ENCODE measurements around the gene COL2A1.

Gene COL2A1

GRCh38 chr12:48018618-48018995 lies 14.3 kb upstream of the COL2A1 start:
- Histone ChIP-seq H3K23ac (ENCODE audit: low read length in 2 of 2) (no peak overlapping the region), H2BK120ac (ENCODE audit: low read depth, low read length) (no peak overlapping the region)

GRCh38 chr12:48017921-48018617 lies 13.8 kb upstream of the COL2A1 start:
- Histone ChIP-seq H3K27ac (ENCODE audit: low read length, poor library complexity, severe bottlenecking) (no peak overlapping the region), H3K79me1 (replicated peaks; ENCODE audit: low read length, poor library complexity, severe bottlenecking) (no peaks in the 10 kb centered on the region), H3K4me3 (ENCODE audit: insufficient read depth in 1 of 2, low read depth in 1 of 2, low read length in 2 of 2) (no peak overlapping the region), H3K23ac (ENCODE audit: low read length in 2 of 2) (no peak overlapping the region), H2BK120ac (ENCODE audit: low read depth, low read length) (no peak overlapping the region), H2AFZ (ENCODE audit: low read depth, low read length) (no peak overlapping the region), H4K91ac (ENCODE audit: low read length) (no peak overlapping the region), H3K4ac (ENCODE audit: low read depth in 1 of 2, low read length in 2 of 2) (no peak overlapping the region), H3K14ac (ENCODE audit: low read length in 2 of 2) (no peak overlapping the region), H4K8ac (ENCODE audit: low read length) (no peak overlapping the region), H2BK5ac (ENCODE audit: low read depth, low read length, poor library complexity, severe bottlenecking) (no peak overlapping the region), H2AK5ac (ENCODE audit: low read length, severe bottlenecking) (no peak overlapping the region), H3K36me3 (ENCODE audit: control insufficient read depth in 1 of 2, insufficient read depth in 2 of 2, low read depth in 1 of 2, low read length in 2 of 2) (no peaks in the 10 kb centered on the region), H3K27me3 (ENCODE audit: control insufficient read depth in 1 of 2, insufficient read depth in 1 of 2, low read length in 2 of 2) (peaks cover 65 to 93% of the 10 kb centered on the region in 2 experiments), H3K4me2 (ENCODE audit: low read length, poor library complexity, severe bottlenecking) (no peak overlapping the region), H2BK15ac (ENCODE audit: low read depth, poor library complexity, severe bottlenecking) (no peak overlapping the region), H3K18ac (ENCODE audit: low read depth in 1 of 2, low read length in 2 of 2) (no peak overlapping the region), H2BK12ac (ENCODE audit: low read length in 2 of 2) (no peak overlapping the region), H3K9me3 (ENCODE audit: control insufficient read depth, low read length) (no peaks in the 10 kb centered on the region), H3K4me1 (ENCODE audit: control insufficient read depth, insufficient read depth, low read depth, low read length) (peaks cover 11% of the 10 kb centered on the region), H3K9ac (ENCODE audit: low read length) (no peak overlapping the region)
- WGBS, result 73% methylated on average over 4 of the region's 4 CpGs
- DNase-seq, result no peak

More at GRCh38 chr12:48018618-48018995, 14.3 kb upstream of the COL2A1 start:
- no peak overlapping the region for H2AFZ ChIP-seq (ENCODE audit: low read depth, low read length)
- no peak for DNase-seq
- no peaks in the 10 kb centered on the region for H3K79me1 ChIP-seq (replicated peaks; ENCODE audit: low read length, poor library complexity, severe bottlenecking)
- WGBS, result 68% methylated on average over 4 of the region's 4 CpGs
- no peak overlapping the region for H3K18ac ChIP-seq (ENCODE audit: low read depth in 1 of 2, low read length in 2 of 2)
- no peak overlapping the region for H3K14ac ChIP-seq (ENCODE audit: low read length in 2 of 2)
- H3K9me3 ChIP-seq (ENCODE audit: control insufficient read depth, low read length), result no peaks in the 10 kb centered on the region
- H2BK15ac ChIP-seq (ENCODE audit: low read depth, poor library complexity, severe bottlenecking), result no peak overlapping the region
- H4K8ac ChIP-seq (ENCODE audit: low read length), result no peak overlapping the region
- H3K36me3 ChIP-seq (ENCODE audit: control insufficient read depth in 1 of 2, insufficient read depth in 2 of 2, low read depth in 1 of 2, low read length in 2 of 2), result no peaks in the 10 kb centered on the region
- H3K27ac ChIP-seq (ENCODE audit: low read length, poor library complexity, severe bottlenecking), result no peak overlapping the region
- H3K4me3 ChIP-seq (ENCODE audit: insufficient read depth in 1 of 2, low read depth in 1 of 2, low read length in 2 of 2), result no peak overlapping the region
- no peak overlapping the region for H2BK12ac ChIP-seq (ENCODE audit: low read length in 2 of 2)
- H2BK5ac ChIP-seq (ENCODE audit: low read depth, low read length, poor library complexity, severe bottlenecking), result no peak overlapping the region
- H4K91ac ChIP-seq (ENCODE audit: low read length), result no peak overlapping the region
- H2AK5ac ChIP-seq (ENCODE audit: low read length, severe bottlenecking), result no peak overlapping the region
- no peak overlapping the region for H3K4me2 ChIP-seq (ENCODE audit: low read length, poor library complexity, severe bottlenecking)
- H3K9ac ChIP-seq (ENCODE audit: low read length), result no peak overlapping the region
- peaks cover 65 to 93% of the 10 kb centered on the region in 2 experiments for H3K27me3 ChIP-seq (ENCODE audit: control insufficient read depth in 1 of 2, insufficient read depth in 1 of 2, low read length in 2 of 2)
- H3K4me1 ChIP-seq (ENCODE audit: control insufficient read depth, insufficient read depth, low read depth, low read length), result peaks cover 11% of the 10 kb centered on the region
- H3K4ac ChIP-seq (ENCODE audit: low read depth in 1 of 2, low read length in 2 of 2), result no peak overlapping the region

GRCh38 chr12:48017496-48017895 lies 13.2 kb upstream of the COL2A1 start:
- Histone ChIP-seq H2BK15ac (ENCODE audit: low read depth, poor library complexity, severe bottlenecking) (no peak overlapping the region), H2AK5ac (ENCODE audit: low read length, severe bottlenecking) (no peak overlapping the region), H3K79me1 (replicated peaks; ENCODE audit: low read length, poor library complexity, severe bottlenecking) (no peaks in the 10 kb centered on the region), H2AFZ (ENCODE audit: low read depth, low read length) (no peak overlapping the region), H3K4ac (ENCODE audit: low read depth in 1 of 2, low read length in 2 of 2) (no peak overlapping the region), H4K91ac (ENCODE audit: low read length) (no peak overlapping the region), H3K27me3 (ENCODE audit: control insufficient read depth in 1 of 2, insufficient read depth in 1 of 2, low read length in 2 of 2) (peaks cover 62 to 93% of the 10 kb centered on the region in 2 experiments), H3K4me1 (ENCODE audit: control insufficient read depth, insufficient read depth, low read depth, low read length) (peaks cover 11% of the 10 kb centered on the region), H3K14ac (ENCODE audit: low read length in 2 of 2) (no peak overlapping the region), H2BK5ac (ENCODE audit: low read depth, low read length, poor library complexity, severe bottlenecking) (no peak overlapping the region), H4K8ac (ENCODE audit: low read length) (no peak overlapping the region), H2BK120ac (ENCODE audit: low read depth, low read length) (no peak overlapping the region), H3K18ac (ENCODE audit: low read depth in 1 of 2, low read length in 2 of 2) (no peak overlapping the region), H3K4me3 (ENCODE audit: insufficient read depth in 1 of 2, low read depth in 1 of 2, low read length in 2 of 2) (no peak overlapping the region), H3K9me3 (ENCODE audit: control insufficient read depth, low read length) (no peaks in the 10 kb centered on the region), H3K36me3 (ENCODE audit: control insufficient read depth in 1 of 2, insufficient read depth in 2 of 2, low read depth in 1 of 2, low read length in 2 of 2) (no peaks in the 10 kb centered on the region), H3K9ac (ENCODE audit: low read length) (no peak overlapping the region), H3K27ac (ENCODE audit: low read length, poor library complexity, severe bottlenecking) (no peak overlapping the region), H3K4me2 (ENCODE audit: low read length, poor library complexity, severe bottlenecking) (no peak overlapping the region), H2BK12ac (ENCODE audit: low read length in 2 of 2) (no peak overlapping the region), H3K23ac (ENCODE audit: low read length in 2 of 2) (peak overlapping the region in 1 of 2 experiments; percentile 74)
- 62% methylated on average over 5 of the region's 5 CpGs for WGBS
- DNase-seq, result no peak

- no peak for DNase-seq
- Histone ChIP-seq H2AFZ (ENCODE audit: low read depth, low read length) (no peak overlapping the region), H3K4me3 (ENCODE audit: insufficient read depth in 1 of 2, low read depth in 1 of 2, low read length in 2 of 2) (no peak overlapping the region), H2AK5ac (ENCODE audit: low read length, severe bottlenecking) (no peak overlapping the region), H4K8ac (ENCODE audit: low read length) (no peak overlapping the region), H2BK120ac (ENCODE audit: low read depth, low read length) (no peak overlapping the region), H3K23ac (ENCODE audit: low read length in 2 of 2) (no peak overlapping the region), H4K91ac (ENCODE audit: low read length) (no peak overlapping the region), H3K9me3 (ENCODE audit: control insufficient read depth, low read length) (no peaks in the 10 kb centered on the region), H2BK5ac (ENCODE audit: low read depth, low read length, poor library complexity, severe bottlenecking) (no peak overlapping the region), H3K4me2 (ENCODE audit: low read length, poor library complexity, severe bottlenecking) (no peak overlapping the region), H3K14ac (ENCODE audit: low read length in 2 of 2) (no peak overlapping the region), H3K27ac (ENCODE audit: low read length, poor library complexity, severe bottlenecking) (no peak overlapping the region), H3K4me1 (ENCODE audit: control insufficient read depth, insufficient read depth, low read depth, low read length) (peaks cover 10% of the 10 kb centered on the region), H2BK15ac (ENCODE audit: low read depth, poor library complexity, severe bottlenecking) (no peak overlapping the region), H3K4ac (ENCODE audit: low read depth in 1 of 2, low read length in 2 of 2) (no peak overlapping the region), H2BK12ac (ENCODE audit: low read length in 2 of 2) (no peak overlapping the region), H3K79me1 (replicated peaks; ENCODE audit: low read length, poor library complexity, severe bottlenecking) (no peaks in the 10 kb centered on the region), H3K27me3 (ENCODE audit: control insufficient read depth in 1 of 2, insufficient read depth in 1 of 2, low read length in 2 of 2) (peaks cover 55 to 90% of the 10 kb centered on the region in 2 experiments), H3K18ac (ENCODE audit: low read depth in 1 of 2, low read length in 2 of 2) (no peak overlapping the region), H3K9ac (ENCODE audit: low read length) (no peak overlapping the region), H3K36me3 (ENCODE audit: control insufficient read depth in 1 of 2, insufficient read depth in 2 of 2, low read depth in 1 of 2, low read length in 2 of 2) (no peaks in the 10 kb centered on the region)
- WGBS, result 65% methylated on average over 8 of the region's 8 CpGs
These were observed 12.2 kb upstream of the COL2A1 start for GRCh38 chr12:48016373-48017020.
